HepG2 (cell line): ENCODE results near the gene UTP4. TPM values are rescaled to one million over a fixed set of nuclear protein-coding genes. Genes with fewer than 3 reads are reported as not detected.

Experiments
- ATRX ChIP-seq: sonication (generic); formaldehyde crosslinking; IDR thresholded peaks from 2 replicates; pipeline ENCODE4 v1.4.0; 2020; ENCODE audit warnings: missing genetic modification reagents, borderline replicate concordance
- GFI1 ChIP-seq: sonication (generic); formaldehyde crosslinking; IDR thresholded peaks from 2 replicates; pipeline ENCODE4 v1.5.0; 2020; ENCODE audit warnings: missing genetic modification reagents, mild to moderate bottlenecking, borderline replicate concordance
- HNRNPUL1 ChIP-seq: fragments of 200-400 bp; formaldehyde crosslinking; IDR thresholded peaks from 2 replicates; pipeline ENCODE4 v1.6.1; 2017; ENCODE audit warnings: low read depth, mild to moderate bottlenecking, low read length, moderate library complexity
- NR2C2 ChIP-seq: sonication (generic); formaldehyde crosslinking; IDR thresholded peaks from 2 replicates; pipeline ENCODE4 v1.4.0; 2020; ENCODE audit warnings: missing genetic modification reagents, mild to moderate bottlenecking, moderate library complexity, borderline replicate concordance
- RFXAP ChIP-seq: sonication (generic); formaldehyde crosslinking; IDR thresholded peaks from 2 replicates; pipeline ENCODE4 v1.4.0; 2020; ENCODE audit warnings: missing genetic modification reagents, borderline replicate concordance
- SCMH1 ChIP-seq: sonication (generic); formaldehyde crosslinking; IDR thresholded peaks from 2 replicates; pipeline ENCODE4 v1.9.0; 2021; ENCODE audit warnings: missing genetic modification reagents, mild to moderate bottlenecking, borderline replicate concordance
- SRY ChIP-seq: sonication (generic); formaldehyde crosslinking; IDR thresholded peaks from 2 replicates; pipeline ENCODE4 v1.8.0; 2022; ENCODE audit warnings: mild to moderate bottlenecking, missing genetic modification reagents
- TEAD2 ChIP-seq: sonication (generic); formaldehyde crosslinking; IDR thresholded peaks from 2 replicates; pipeline ENCODE4 v1.9.0; 2021; ENCODE audit warnings: missing genetic modification reagents
- TEAD3 ChIP-seq: optimal IDR thresholded peaks from 2 replicates; pipeline ENCODE3; 2016; ENCODE audit warnings: borderline replicate concordance
- YEATS4 ChIP-seq: sonication (generic); formaldehyde crosslinking; IDR thresholded peaks from 2 replicates; pipeline ENCODE4 v1.4.0; 2020; ENCODE audit warnings: missing genetic modification reagents, borderline replicate concordance
- ZNF354B ChIP-seq: sonication (generic); formaldehyde crosslinking; IDR thresholded peaks from 2 replicates; pipeline ENCODE4 v1.8.0; 2022; ENCODE audit warnings: mild to moderate bottlenecking, missing genetic modification reagents
- ZNF362 ChIP-seq: sonication (generic); formaldehyde crosslinking; IDR thresholded peaks from 2 replicates; pipeline ENCODE4 v1.4.0; 2020; ENCODE audit warnings: missing genetic modification reagents, mild to moderate bottlenecking, borderline replicate concordance
- ZNF414 ChIP-seq: sonication (generic); formaldehyde crosslinking; IDR thresholded peaks from 2 replicates; pipeline ENCODE4 v1.5.0; 2020; ENCODE audit warnings: missing genetic modification reagents
- ZNF530 ChIP-seq: sonication (generic); formaldehyde crosslinking; IDR thresholded peaks from 2 replicates; pipeline ENCODE4 v1.5.0; 2020; ENCODE audit warnings: low read depth, mild to moderate bottlenecking, missing genetic modification reagents
- ZNF563 ChIP-seq: sonication (generic); formaldehyde crosslinking; IDR thresholded peaks from 2 replicates; pipeline ENCODE4 v1.8.0; 2022; ENCODE audit warnings: mild to moderate bottlenecking, moderate library complexity, missing genetic modification reagents
- ZNF577 ChIP-seq: sonication (generic); formaldehyde crosslinking; IDR thresholded peaks from 2 replicates; pipeline ENCODE4 v1.4.0; 2020; ENCODE audit warnings: mild to moderate bottlenecking, low read depth, missing genetic modification reagents, borderline replicate concordance
- ZNF605 ChIP-seq: sonication (generic); formaldehyde crosslinking; IDR thresholded peaks from 2 replicates; pipeline ENCODE4 v1.8.0; 2022; ENCODE audit warnings: mild to moderate bottlenecking, missing genetic modification reagents
- ZNF619 ChIP-seq: sonication (generic); formaldehyde crosslinking; IDR thresholded peaks from 2 replicates; pipeline ENCODE4 v1.4.0; 2020; ENCODE audit warnings: mild to moderate bottlenecking, missing genetic modification reagents
- ZNF749 ChIP-seq: sonication (generic); formaldehyde crosslinking; IDR thresholded peaks from 2 replicates; pipeline ENCODE4 v1.8.0; 2022; ENCODE audit warnings: mild to moderate bottlenecking, missing genetic modification reagents, moderate library complexity, borderline replicate concordance
- ZNF788 ChIP-seq: sonication (generic); formaldehyde crosslinking; IDR thresholded peaks from 2 replicates; pipeline ENCODE4 v1.5.0; 2020; ENCODE audit warnings: mild to moderate bottlenecking, missing genetic modification reagents, borderline replicate concordance
- ZNF83 ChIP-seq: sonication (generic); formaldehyde crosslinking; IDR thresholded peaks from 2 replicates; pipeline ENCODE4 v1.4.0; 2020; ENCODE audit warnings: missing genetic modification reagents, mild to moderate bottlenecking, borderline replicate concordance
- polyA plus RNA-seq, 8 experiments: library from polyadenylated mRNA; depleted of rRNA in 3 of 8; stranded (reverse) in 7 of 8; unstranded in 1 of 8; fragments of >200 nt; fragmentation: Illumina TruSeq in 4 of 8; extraction: Trizol in 4 of 8; gene quantifications; 2 replicates each; pipeline versions ENCODE4 v1.2.1 to v1.2.3, GENCODE V29; 2011 to 2016; ENCODE audit warnings: low read depth in 4 of 8, missing spikeins in 1 of 8, mixed read lengths in 1 of 8; ENCODE audit not compliant: insufficient read depth in 1 of 8
- total RNA-seq, 5 experiments: library from RNA; depleted of rRNA; stranded (reverse); fragments of >200 nt; fragmentation: Illumina TruSeq; extraction: Trizol; gene quantifications; 2 replicates each; pipeline ENCODE4 v1.2.3, GENCODE V29; 2016; ENCODE audit warnings: low read depth in 1 of 5
- TF ChIP-seq, protein P1 (sequence below): sonication (generic); formaldehyde crosslinking; IDR thresholded peaks from 2 replicates; pipeline ENCODE4 v1.5.0; 2020; ENCODE audit warnings: missing genetic modification reagents
- TF ChIP-seq, protein P2 (sequence below): IDR thresholded peaks from 2 replicates; pipeline ENCODE4 v1.6.1; 2016; ENCODE audit warnings: mild to moderate bottlenecking, missing biosample characterization, missing genetic modification reagents
- TF ChIP-seq, protein P3 (sequence below): sonication (generic); formaldehyde crosslinking; IDR thresholded peaks from 2 replicates; pipeline ENCODE4 v1.4.0; 2020; ENCODE audit warnings: mild to moderate bottlenecking, missing genetic modification reagents

The UTP4 gene
- total and polyA plus RNA-seq, 2 of the 13 experiments (the other 11 are each of a cell fraction or from before 2014, with no cell fraction given), result 30.0 to 85.8 TPM

DNA sequence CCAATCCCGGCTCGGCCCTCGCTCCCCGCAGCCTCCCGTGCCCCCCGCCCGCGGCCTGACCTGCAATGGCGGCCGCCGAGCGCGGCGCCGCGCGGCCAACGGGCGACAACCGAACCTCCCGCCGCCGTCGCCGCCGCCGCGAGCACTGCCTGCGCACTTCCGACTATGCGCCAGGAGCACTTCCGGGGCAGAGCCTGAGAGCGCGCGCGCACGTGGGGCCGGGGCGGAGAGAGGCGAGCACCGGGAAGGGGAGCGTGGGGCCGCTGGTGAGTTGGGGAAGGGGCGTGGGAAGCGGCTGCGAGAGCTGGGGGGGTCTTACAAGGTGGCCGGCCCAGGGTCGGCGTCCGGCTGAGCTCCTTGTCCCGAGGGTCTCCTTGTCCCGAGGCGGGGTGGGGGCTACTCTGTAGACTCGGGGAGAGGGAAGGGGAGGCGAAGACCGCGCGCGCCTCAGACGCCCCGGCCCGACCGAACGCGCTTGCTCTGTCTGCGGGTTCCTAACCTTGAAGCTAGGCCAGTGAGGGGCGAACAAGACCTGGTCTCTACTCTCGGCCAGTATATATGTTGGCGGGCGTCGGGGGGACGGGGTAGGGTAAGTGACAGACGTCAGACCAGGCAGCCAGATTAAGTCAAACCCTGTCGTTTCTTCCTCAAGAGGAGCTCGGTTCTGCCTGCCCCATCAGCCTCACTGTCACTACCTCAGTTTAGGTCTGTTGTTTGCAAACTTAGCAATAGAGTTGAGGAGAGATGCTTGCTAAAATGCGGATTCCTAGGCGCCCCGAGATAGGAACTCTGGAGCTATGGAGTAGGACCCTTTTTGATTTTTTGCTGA, at the start of gene UTP4, which contains the start of gene CHTF8 (continued):
- TF ChIP-seq, protein P1, sequence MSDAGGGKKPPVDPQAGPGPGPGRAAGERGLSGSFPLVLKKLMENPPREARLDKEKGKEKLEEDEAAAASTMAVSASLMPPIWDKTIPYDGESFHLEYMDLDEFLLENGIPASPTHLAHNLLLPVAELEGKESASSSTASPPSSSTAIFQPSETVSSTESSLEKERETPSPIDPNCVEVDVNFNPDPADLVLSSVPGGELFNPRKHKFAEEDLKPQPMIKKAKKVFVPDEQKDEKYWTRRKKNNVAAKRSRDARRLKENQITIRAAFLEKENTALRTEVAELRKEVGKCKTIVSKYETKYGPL, result peak; percentile 77; the same call in 1 of the 2 replicates
- TF ChIP-seq TEAD2 (CRISPR knock-in tag) (no peak; the same call in 1 of the 2 replicates), TEAD3 (no peak), NR2C2 (peak; percentile 99), HNRNPUL1 (no peak), YEATS4 (CRISPR knock-in tag) (peak; percentile 98), GFI1 (CRISPR knock-in tag) (no peak), SRY (CRISPR knock-in tag) (no peak; the same call in 1 of the 2 replicates), ZNF83 (CRISPR knock-in tag) (no peak), ZNF749 (CRISPR knock-in tag) (peak; percentile 84; the same call in 1 of the 2 replicates), ZNF414 (CRISPR knock-in tag) (no peak), ZNF619 (CRISPR knock-in tag) (no peak; the same call in 1 of the 2 replicates), SCMH1 (CRISPR knock-in tag) (no peak), ZNF530 (CRISPR knock-in tag) (0 out of 2 replicates have a peak, but pooled peaks have one; percentile 21), ZNF788 (peak; percentile 83), ZNF577 (no peak), ZNF362 (CRISPR knock-in tag) (no peak), ATRX (CRISPR knock-in tag) (no peak), ZNF354B (CRISPR knock-in tag) (no peak), RFXAP (peak; percentile 71; the same call in 1 of the 2 replicates), ZNF563 (CRISPR knock-in tag) (peak; percentile 70), ZNF605 (no peak)
- TF ChIP-seq, protein P2, sequence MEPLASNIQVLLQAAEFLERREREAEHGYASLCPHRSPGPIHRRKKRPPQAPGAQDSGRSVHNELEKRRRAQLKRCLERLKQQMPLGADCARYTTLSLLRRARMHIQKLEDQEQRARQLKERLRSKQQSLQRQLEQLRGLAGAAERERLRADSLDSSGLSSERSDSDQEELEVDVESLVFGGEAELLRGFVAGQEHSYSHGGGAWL (CRISPR knock-in tag), result peak; percentile 93
- TF ChIP-seq, protein P3, sequence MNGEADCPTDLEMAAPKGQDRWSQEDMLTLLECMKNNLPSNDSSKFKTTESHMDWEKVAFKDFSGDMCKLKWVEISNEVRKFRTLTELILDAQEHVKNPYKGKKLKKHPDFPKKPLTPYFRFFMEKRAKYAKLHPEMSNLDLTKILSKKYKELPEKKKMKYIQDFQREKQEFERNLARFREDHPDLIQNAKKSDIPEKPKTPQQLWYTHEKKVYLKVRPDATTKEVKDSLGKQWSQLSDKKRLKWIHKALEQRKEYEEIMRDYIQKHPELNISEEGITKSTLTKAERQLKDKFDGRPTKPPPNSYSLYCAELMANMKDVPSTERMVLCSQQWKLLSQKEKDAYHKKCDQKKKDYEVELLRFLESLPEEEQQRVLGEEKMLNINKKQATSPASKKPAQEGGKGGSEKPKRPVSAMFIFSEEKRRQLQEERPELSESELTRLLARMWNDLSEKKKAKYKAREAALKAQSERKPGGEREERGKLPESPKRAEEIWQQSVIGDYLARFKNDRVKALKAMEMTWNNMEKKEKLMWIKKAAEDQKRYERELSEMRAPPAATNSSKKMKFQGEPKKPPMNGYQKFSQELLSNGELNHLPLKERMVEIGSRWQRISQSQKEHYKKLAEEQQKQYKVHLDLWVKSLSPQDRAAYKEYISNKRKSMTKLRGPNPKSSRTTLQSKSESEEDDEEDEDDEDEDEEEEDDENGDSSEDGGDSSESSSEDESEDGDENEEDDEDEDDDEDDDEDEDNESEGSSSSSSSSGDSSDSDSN, result no peak; the same call in none of the 2 replicates
